Mesothelial cell of epicardium (in vitro differentiated cells): ENCODE measurements around the gene ADGRF4. TPM values are rescaled to one million over a fixed set of nuclear protein-coding genes. Genes with fewer than 3 reads are reported as not detected.

Experiments
- DNase-seq, 2 experiments: peaks; one replicate each; pipeline ENCODE4 v3.0.0; 2021; ENCODE audit warnings: low spot score in 2 of 2; ENCODE audit not compliant: unreplicated experiment in 2 of 2
- H3K27ac Mint-ChIP-seq: 2 replicates; pipeline ENCODE4 v1.8.0; 2021; ENCODE audit warnings: mixed read lengths
- H3K27me3 Mint-ChIP-seq: 2 replicates; pipeline ENCODE4 v1.8.0; 2021; ENCODE audit warnings: low read depth, mixed read lengths
- H3K36me3 Mint-ChIP-seq: 2 replicates; pipeline ENCODE4 v1.8.0; 2021; ENCODE audit warnings: mixed read lengths
- H3K4me1 Mint-ChIP-seq: 2 replicates; pipeline ENCODE4 v1.8.0; 2021; ENCODE audit warnings: mixed read lengths
- H3K4me3 Mint-ChIP-seq: 2 replicates; pipeline ENCODE4 v1.8.0; 2021; ENCODE audit warnings: mild to moderate bottlenecking, moderate library complexity, mixed read lengths
- H3K9me3 Mint-ChIP-seq: 2 replicates; pipeline ENCODE4 v1.8.0; 2021; ENCODE audit warnings: mixed read lengths
- total RNA-seq: library from RNA; stranded (reverse); gene quantifications from 3 replicates; pipeline ENCODE4 v1.2.1, GENCODE V29; 2021
- TF ChIP-seq, protein P1 (sequence below): fragments of 200-600 bp; sonication (generic); IDR thresholded peaks from one replicate; pipeline ENCODE4 v1.5.0; 2021; ENCODE audit warnings: antibody characterized with exemption; ENCODE audit not compliant: unreplicated experiment

Gene ADGRF4
- total RNA-seq, 1 donor from 2014 or later: 1.3 TPM

DNA sequence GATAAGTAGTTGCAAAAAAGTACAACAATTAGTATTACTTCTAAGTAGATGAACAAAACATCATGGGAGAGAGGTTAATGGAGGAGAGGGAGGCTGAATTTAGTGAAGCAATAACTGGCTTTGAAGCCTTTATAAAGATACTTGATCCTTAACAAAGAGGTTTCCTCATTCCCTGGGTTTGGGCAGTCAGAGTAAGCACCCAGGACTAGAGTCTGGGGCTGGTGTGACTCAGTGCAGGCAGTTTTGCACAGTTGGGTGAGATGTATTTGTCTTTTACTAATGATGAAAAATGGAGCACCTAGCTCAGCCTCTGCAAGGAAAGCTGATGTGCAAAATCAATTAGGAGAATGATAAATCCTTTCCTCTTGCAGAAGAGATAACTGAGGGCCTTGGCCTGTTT, 71.6 kb downstream of the ADGRF4 start:
- Mint-ChIP-seq H3K9me3 (peaks cover 4% of the 10 kb centered on the region), H3K27ac (no peak overlapping the region), H3K4me1 (no peaks in the 10 kb centered on the region), H3K36me3 (no peaks in the 10 kb centered on the region), H3K27me3 (no peaks in the 10 kb centered on the region), H3K4me3 (no peak overlapping the region)
- TF ChIP-seq, protein P1, sequence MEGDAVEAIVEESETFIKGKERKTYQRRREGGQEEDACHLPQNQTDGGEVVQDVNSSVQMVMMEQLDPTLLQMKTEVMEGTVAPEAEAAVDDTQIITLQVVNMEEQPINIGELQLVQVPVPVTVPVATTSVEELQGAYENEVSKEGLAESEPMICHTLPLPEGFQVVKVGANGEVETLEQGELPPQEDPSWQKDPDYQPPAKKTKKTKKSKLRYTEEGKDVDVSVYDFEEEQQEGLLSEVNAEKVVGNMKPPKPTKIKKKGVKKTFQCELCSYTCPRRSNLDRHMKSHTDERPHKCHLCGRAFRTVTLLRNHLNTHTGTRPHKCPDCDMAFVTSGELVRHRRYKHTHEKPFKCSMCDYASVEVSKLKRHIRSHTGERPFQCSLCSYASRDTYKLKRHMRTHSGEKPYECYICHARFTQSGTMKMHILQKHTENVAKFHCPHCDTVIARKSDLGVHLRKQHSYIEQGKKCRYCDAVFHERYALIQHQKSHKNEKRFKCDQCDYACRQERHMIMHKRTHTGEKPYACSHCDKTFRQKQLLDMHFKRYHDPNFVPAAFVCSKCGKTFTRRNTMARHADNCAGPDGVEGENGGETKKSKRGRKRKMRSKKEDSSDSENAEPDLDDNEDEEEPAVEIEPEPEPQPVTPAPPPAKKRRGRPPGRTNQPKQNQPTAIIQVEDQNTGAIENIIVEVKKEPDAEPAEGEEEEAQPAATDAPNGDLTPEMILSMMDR: no peak
- no peak for DNase-seq

Other genes starting within 250 kb of the ADGRF4 start
- gene CD2AP, start 220.8 kb upstream of the ADGRF4 start, total RNA-seq: 32.2 to 34.9 TPM (median 34.4 TPM) in 3 replicates
- gene OPN5, start 83.5 kb downstream of the ADGRF4 start, total RNA-seq: not detected in 3 replicates